ENCODE measurements around the gene DUOXA1. TPM values are rescaled to one million over a fixed set of nuclear protein-coding genes. Genes with fewer than 3 reads are reported as not detected.

DUOXA1 gene
- total and polyA plus RNA-seq, 9 of the 15 experiments (the other 6 are each of a cell fraction or from before 2014, with no cell fraction given): 0.17 to 0.74 (median 0.24) TPM; not detected in 6

DNA sequence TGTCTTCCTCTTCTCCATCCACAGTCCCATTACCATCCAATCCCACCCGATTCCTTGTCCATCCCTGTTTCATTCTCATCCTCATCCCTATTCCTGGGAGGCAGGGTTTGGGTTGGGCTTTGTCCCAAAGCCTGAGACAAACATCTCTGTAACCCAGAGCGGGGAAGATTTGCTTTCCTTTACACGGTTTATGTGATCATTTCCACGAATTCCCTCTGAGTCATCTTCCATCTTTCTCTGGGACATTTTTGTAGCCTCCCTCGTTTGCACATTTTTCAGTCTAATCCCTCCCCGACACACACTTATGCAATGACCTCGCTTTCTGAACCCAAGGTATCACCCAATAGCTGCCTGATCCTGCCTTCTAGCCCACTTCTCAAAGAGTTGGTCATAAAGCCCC, 38.5 kb downstream of the DUOXA1 start (continued):
- TF ChIP-seq TRIM24 (IDR thresholded peaks at IDR 0.05) (0 out of 4 replicates have a peak, but pooled peaks of 1 of the 2 experiments have one; percentile 33), PREB (CRISPR knock-in tag; IDR thresholded peaks at IDR 0.05) (no peak), LARP7 (IDR thresholded peaks at IDR 0.05) (no peak), SOX6 (IDR thresholded peaks at IDR 0.05) (0 out of 2 replicates have a peak, but pooled peaks have one; percentile 10), CCAR2 (IDR thresholded peaks at IDR 0.05; ENCODE audit: low read depth, low read length) (no peak), MTA1 (IDR thresholded peaks at IDR 0.05; ENCODE audit: borderline replicate concordance) (peak; percentile 31; the same call in 1 of the 2 replicates), SRSF7 (optimal IDR thresholded peaks at IDR 0.05; ENCODE audit: low read depth, low read length) (no peak), GTF3C2 (IDR thresholded peaks at IDR 0.05; ENCODE audit: borderline replicate concordance, extremely low read depth, insufficient read length) (no peak), CREM (IDR thresholded peaks at IDR 0.05; ENCODE audit: low read depth) (no peak), CTBP1 (IDR thresholded peaks at IDR 0.05; ENCODE audit: borderline replicate concordance) (peak; percentile 59), RCOR1 (IDR thresholded peaks at IDR 0.05; ENCODE audit: borderline replicate concordance in 1 of 2, low read depth in 2 of 2, low read length in 2 of 2) (peak in 1 of 2 experiments; percentile 16; a peak in 1 of 4 replicates), CEBPG (CRISPR knock-in tag; IDR thresholded peaks at IDR 0.05) (no peak), CEBPG (tag; conservative IDR thresholded peaks at IDR 0.05 in 1 of 2, IDR thresholded peaks at IDR 0.05 in 1 of 2) (peak; percentile 20 to 64; a peak in 1 of 4 replicates), HDAC1 (IDR thresholded peaks at IDR 0.05) (peak in 1 of 2 experiments; percentile 75; a peak in 2 of 4 replicates)
- TF ChIP-seq, protein P1, sequence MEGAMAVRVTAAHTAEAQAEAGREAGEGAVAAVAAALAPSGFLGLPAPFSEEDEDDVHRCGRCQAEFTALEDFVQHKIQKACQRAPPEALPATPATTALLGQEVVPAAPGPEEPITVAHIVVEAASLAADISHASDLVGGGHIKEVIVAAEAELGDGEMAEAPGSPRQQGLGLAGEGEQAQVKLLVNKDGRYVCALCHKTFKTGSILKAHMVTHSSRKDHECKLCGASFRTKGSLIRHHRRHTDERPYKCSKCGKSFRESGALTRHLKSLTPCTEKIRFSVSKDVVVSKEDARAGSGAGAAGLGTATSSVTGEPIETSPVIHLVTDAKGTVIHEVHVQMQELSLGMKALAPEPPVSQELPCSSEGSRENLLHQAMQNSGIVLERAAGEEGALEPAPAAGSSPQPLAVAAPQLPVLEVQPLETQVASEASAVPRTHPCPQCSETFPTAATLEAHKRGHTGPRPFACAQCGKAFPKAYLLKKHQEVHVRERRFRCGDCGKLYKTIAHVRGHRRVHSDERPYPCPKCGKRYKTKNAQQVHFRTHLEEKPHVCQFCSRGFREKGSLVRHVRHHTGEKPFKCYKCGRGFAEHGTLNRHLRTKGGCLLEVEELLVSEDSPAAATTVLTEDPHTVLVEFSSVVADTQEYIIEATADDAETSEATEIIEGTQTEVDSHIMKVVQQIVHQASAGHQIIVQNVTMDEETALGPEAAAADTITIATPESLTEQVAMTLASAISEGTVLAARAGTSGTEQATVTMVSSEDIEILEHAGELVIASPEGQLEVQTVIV (CRISPR knock-in tag; IDR thresholded peaks at IDR 0.05; ENCODE audit: borderline replicate concordance): no peak
- TF ChIP-seq, protein P2, sequence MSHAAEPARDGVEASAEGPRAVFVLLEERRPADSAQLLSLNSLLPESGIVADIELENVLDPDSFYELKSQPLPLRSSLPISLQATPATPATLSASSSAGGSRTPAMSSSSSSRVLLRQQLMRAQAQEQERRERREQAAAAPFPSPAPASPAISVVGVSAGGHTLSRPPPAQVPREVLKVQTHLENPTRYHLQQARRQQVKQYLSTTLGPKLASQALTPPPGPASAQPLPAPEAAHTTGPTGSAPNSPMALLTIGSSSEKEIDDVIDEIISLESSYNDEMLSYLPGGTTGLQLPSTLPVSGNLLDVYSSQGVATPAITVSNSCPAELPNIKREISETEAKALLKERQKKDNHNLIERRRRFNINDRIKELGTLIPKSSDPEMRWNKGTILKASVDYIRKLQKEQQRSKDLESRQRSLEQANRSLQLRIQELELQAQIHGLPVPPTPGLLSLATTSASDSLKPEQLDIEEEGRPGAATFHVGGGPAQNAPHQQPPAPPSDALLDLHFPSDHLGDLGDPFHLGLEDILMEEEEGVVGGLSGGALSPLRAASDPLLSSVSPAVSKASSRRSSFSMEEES (CRISPR knock-in tag; IDR thresholded peaks at IDR 0.05): no peak
- TF ChIP-seq, protein P3, sequence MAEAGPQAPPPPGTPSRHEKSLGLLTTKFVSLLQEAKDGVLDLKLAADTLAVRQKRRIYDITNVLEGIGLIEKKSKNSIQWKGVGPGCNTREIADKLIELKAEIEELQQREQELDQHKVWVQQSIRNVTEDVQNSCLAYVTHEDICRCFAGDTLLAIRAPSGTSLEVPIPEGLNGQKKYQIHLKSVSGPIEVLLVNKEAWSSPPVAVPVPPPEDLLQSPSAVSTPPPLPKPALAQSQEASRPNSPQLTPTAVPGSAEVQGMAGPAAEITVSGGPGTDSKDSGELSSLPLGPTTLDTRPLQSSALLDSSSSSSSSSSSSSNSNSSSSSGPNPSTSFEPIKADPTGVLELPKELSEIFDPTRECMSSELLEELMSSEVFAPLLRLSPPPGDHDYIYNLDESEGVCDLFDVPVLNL (CRISPR knock-in tag; IDR thresholded peaks at IDR 0.05; ENCODE audit: low read depth): no peak
